ENCODE results near the gene PLAC8L1.

The PLAC8L1 gene

DNA sequence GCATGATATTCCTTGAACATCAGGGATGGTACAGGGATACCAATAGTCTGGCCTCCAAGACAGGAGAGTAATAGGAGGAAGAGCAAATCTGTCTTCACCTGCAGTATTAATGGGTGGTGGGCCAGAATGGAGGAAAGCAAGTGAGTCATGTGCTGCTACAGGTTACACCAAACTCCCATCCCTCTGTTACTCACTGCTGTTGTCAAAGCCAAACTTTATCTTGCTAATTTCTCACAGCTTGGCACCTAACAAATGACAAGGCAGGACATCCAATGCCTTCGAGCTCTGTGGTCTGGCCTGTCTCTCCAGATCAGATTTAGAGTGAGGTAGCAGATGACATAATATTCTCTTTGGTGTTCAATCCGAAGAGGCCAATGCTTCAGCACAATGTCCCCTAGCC lies 26.8 kb downstream of the PLAC8L1 start:
- no peak for DNase-seq

DNA sequence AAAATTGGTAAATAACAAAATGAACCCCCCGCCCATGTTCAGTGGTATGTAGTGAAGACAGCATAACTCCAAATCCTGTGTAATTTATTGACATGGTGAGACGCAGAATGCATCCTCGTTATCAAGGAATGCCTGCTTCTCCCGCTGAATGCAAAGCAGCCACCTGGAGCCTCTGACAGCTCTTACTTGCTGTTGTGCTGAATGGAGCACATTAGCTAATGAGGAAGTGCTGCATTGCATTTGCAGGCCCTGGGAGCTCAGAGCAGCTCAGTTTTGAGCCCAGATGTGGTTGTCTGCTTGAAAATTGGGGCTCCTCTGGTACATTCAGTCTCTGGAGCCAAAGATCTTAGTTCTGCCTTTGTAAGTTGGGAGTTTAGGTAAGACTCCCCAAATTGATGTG lies 28.9 kb downstream of the PLAC8L1 start:
- DNase-seq = no peak

DNA sequence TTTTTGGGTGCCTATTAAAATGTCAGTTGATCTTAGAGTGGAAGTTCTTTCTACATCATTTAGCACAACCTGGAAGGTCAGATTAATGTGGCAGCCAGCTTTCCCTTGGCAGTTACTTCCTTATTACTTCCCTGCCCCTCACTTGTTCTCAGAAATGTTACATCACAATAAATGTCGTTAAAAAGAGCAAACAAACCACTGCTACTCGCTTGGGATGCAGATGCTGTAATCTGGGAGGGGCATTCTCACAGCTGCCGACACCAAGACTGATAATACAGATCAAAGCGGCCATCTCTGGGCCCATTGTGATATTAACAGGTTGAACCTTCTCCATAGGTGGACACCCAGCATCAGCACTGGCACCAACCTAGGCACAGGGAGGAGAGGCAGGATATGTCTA lies 29.3 kb downstream of the PLAC8L1 start:
- DNase-seq = no peak

DNA sequence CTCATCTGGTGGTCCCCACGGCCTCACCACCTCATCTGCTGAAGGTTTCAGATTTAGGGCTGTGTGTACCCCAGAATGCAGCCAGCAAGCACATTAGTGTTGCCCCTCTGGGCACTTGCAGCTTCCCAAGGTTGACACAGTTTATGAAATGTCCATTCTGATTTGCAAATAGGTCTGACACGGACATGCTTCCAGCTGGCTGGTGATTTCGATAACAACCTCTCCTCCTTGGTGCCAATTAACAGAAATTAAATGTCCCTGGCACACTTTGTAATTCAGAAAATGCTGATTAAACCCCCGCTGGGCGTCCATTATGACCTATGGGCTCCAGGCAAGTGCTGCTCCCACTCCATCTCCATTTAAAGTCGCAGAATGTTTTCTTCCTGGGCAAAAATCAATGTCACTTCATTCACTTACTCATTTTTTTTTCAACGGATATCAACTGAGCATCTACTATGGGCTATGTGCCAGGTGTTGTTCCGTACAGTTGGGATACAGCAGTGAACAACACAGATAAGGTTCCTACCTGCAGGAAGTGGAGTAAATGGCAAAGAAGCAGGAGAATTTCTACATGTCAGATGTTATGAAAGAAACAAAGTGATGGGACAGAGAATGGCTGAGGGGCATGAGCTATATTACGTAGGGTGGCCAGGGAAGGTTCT lies 32.0 kb downstream of the PLAC8L1 start:
- DNase-seq = no peak

DNA sequence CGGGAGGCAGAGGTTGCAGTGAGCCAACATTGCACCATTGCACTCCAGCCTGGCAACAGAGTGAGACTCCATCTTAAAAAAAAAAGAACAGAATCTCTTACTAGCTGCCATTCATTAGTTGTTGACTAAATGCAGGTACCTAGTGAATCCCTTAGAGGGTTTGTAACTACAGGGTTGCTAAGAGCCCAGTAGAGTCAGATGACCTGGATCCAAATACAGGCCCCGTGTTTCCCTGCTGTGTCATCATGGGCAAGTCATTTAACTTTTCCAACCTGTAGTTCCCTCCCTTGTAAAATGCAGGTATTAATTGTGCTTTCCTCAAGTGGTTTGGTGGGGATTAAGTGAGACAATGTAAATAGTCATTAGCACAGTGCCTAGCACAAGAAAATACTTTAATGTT lies 32.8 kb downstream of the PLAC8L1 start:
- no peak for DNase-seq

DNA sequence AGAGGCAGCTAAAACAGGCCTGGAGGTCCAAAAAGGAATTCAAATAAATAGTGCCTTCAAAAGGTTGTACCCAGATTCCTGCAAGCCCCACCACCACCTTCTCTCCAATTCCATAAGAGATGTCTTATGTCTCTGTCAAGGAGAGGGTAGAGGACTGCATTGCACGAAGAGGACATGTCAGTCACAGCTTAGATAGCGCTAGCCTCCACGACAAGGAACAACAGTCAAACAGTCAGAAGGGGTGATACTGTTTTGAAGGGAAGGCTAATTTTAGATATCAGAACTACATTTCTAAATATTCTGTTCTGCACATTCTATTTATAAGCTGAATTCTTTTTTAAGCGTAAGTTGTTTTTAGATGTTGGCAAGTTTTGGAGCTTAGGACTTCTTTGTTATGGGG lies 34.2 kb downstream of the PLAC8L1 start:
- DNase-seq = no peak

DNA sequence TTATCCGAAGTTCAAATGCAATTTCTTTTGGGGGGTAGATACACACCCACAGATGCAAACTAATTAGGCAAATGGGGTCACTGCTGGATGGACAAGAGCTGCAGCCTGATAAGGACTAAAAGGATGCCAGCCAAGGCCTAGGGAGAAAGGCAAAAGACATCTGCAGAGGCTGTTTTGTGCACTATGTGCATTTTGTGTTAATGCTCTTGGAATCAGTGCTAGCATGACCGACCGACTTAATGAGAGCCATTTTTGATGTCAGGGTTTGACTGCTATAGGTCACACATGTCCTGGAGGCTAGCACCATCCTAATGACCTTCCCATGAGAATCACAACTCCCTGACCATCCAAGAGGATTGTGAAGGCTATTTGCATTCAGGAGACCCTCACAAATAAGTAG lies 34.6 kb downstream of the PLAC8L1 start:
- no peak for DNase-seq

DNA sequence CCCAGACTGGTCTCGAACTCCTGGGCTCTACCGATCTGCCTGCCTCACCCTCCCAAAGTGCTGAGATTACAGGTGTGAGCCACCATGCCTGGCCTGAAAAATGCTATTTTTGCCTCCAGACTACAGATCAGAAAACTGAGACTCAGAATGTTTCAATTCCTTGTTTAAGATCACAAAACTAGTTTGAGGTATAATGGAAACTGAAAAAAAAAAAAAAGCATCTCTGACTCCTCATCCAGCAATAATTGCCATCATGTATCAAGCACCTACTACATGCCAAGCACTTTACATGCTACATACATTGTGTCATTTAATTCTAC lies 35.6 kb downstream of the PLAC8L1 start:
- DNase-seq = no peak

DNA sequence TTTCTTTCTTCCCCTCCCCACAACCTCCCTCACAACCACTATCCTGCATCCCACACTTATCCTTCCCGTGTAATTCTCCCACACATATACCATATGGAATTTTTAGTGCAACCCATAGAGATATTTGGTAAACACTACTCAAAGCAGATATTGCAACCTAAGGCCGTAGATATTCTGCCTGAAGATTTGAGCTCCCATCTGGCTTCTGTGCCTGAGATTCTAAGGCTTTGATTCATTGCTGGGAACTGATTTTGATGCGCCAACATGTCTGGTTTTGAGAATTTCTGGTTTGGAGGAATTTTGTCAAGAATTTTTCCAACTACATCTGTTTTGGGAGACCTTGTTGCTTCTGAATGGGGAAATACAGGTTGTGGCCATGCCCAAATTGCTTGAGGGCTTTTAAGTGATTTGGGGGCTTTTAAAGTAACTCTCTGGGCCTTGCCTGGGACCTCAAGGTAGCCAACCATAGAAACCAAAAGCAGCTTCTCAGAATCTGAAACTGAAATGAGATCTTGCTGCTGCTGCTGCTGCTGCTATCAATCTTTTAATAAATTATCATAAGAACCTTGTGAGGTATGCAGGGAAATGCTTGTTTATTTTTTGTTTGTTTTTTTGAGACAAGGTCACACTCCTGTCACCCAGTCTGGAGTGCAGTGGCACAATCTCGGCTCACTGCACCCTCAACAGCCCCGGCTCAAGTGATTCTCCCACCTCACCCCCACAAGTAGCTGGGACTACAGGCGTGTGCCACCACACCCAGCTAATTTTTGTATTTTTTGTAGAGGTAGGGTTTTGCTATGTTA lies 36.2 kb downstream of the PLAC8L1 start:
- DNase-seq = no peak

DNA sequence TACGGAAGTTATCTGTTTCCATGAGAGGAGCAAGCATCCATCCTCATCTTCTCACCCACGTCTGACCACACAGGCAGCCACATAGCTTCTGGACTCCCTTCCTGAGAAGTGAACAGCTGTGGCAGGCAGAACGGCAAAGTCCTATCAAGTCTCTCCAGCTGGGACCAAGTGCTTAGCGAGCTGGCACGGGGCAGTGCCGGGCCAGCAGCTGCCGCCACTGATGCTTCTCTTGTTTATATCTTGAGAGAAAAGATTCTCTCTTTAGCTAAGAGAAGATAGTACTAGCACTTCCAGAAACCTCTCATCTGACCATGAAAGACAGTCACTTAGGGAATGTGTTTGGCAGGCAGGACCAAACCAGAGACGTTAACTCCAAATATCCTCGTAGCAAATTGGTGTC lies 37.2 kb downstream of the PLAC8L1 start:
- no peak for DNase-seq

DNA sequence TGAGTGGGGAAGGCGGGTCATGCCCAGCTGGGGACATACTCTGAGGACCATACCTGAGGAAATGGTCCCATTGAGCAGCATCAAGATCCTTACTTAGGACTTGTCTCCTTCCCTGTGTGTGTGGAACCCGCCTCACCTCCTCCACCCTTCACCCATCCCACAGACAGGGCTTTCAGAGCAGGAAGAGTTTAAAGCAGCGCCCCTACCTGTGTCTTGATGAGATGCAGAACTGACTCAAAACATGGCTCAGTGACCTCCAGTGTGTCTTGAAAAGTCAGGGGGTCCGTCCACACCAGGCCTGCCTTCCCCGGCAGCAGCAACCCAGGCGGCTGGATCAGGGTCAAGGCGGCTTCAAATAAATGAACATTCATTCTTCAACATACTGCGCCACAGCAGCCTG lies 38.4 kb downstream of the PLAC8L1 start:
- no peak for DNase-seq

DNA sequence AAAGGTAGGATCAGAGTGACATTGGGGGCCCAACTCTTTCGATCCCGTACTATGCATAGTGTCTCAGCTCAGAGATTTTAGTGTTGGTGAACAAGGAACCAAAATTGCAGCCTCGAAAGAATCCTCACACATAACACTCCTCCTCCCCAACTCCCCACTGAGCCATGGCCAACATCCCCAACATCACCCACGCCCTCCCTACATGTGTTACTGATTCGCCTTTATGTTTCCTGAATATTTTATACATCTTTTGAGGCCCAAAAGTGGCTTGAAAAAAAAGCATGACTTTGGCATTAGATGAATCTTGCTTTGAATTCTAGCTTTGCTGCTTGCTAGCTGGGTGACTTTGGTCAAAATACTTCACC lies 45.2 kb downstream of the PLAC8L1 start:
- no peak for DNase-seq

DNA sequence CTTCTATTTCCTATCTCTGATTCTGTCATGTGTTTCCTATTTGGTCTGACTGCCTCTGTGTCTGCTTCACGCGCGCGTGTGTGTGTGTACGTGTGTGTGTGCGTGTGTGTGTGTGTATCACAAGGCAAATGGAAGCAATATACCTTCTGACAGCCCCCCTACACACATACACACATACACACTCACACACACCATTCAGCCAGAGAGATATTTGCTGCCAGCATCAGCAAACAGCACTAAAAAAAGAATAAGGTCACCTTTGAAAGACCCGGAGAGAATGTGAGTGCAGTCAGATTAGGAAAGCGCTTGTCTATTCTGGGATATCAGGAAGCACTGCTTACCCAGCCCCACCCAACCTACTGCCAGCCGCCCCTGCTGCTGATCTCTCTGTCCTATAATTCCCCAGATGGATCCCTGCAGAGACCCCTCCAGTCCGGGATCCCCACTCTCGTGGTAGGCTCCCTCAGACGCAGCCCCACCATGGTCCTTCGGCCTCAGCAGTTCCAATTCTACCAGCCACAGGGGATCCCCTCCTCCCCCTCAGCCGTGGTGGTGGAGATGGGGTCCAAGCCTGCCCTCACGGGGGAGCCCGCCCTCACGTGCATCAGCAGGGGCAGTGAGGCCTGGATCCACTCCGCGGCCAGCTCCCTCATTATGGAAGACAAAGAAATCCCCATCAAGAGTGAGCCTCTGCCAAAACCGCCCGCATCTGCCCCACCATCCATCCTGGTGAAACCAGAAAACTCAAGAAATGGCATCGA lies 45.7 kb downstream of the PLAC8L1 start:
- no peak for DNase-seq

DNA sequence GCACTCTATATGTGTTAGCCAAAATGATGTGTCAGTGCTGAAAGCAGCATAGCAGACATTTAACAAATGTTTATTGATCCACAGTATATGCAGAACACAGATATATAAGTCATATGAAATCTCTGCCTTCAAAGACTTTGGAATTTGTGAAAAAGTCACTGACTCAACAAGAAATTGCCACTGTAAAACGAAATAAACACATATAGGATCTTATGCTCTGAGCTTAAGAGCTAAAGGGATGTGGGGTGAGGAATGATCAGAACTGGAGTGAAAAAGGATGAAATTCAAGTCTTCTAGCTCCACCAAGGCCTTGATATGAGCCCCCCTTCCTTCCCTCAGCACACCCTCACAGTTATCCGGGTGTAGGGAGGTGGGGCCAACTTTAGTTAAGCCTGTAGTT lies 49.9 kb downstream of the PLAC8L1 start:
- DNase-seq = no peak

DNA sequence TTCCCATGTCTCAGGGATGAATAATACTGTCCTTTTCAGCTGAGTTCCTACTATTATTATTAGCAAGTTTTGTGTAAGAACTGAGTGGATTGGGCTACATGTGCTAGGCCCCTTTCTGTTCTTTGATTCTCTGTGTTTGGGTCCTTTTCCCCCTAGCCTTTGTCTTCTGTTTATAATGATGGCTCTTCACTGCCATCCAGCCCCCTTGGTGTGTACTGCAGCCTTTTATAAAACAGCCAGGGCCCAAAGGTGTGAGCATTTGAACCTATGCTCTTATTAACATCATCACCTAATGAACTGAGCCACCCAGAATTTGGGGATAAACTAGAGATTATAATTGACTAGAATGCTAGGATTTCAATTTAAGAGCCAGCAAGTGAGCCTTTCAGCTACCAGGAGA lies 52.6 kb downstream of the PLAC8L1 start:
- no peak for DNase-seq

DNA sequence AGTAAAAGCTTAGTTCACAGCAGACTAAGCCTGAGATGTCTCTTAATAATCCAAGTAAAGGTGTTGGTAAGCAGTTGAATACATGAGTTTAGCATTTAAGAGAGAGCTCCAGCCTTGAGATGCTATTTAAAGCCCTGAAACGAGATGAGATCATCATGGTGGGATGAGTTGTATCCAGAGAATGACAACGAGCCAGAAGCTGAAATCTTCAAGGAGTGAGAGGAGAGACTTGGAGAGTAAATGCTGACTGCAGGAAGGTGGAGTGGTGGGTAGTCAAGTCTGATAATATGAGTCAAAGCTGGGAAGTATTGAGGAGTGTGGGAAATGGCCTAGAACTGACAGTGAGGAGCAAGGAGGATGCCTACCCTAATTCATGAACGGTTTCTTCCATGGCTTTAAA lies 53.7 kb downstream of the PLAC8L1 start:
- DNase-seq = no peak

DNA sequence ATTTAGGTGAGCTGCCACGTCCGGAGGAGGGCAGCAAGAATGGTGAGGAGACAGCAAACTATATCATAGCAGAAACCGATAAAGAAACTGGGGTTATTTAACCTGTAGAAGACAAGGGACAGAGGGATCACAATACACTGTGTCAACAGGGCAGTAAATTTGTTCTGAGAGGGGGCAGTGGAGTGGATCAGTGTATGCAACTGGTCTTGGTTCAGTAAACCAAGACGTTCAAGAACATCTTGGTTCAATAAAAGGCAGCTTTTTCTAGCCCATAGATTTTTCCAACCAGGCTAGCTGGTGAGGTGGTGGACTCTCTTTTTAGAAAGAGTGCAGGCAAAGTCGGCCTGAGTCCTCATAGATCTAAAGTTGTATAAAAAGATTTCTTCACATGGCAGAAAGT lies 55.3 kb downstream of the PLAC8L1 start:
- DNase-seq = no peak

DNA sequence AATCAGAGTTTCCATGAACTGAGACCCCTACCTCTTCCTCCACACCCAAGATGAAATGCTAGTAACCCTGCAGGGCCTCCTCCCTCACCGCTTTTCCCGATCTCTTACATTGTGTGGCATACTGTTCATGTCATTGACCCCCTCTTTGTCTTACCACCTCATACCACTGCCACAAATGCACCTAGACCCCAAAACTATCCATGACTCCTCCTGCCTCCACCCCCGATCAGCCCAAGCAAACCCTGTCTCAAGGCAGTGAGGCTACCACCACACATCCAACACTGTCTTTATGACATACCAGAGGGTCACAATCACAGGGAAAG lies 55.7 kb downstream of the PLAC8L1 start:
- DNase-seq = no peak

DNA sequence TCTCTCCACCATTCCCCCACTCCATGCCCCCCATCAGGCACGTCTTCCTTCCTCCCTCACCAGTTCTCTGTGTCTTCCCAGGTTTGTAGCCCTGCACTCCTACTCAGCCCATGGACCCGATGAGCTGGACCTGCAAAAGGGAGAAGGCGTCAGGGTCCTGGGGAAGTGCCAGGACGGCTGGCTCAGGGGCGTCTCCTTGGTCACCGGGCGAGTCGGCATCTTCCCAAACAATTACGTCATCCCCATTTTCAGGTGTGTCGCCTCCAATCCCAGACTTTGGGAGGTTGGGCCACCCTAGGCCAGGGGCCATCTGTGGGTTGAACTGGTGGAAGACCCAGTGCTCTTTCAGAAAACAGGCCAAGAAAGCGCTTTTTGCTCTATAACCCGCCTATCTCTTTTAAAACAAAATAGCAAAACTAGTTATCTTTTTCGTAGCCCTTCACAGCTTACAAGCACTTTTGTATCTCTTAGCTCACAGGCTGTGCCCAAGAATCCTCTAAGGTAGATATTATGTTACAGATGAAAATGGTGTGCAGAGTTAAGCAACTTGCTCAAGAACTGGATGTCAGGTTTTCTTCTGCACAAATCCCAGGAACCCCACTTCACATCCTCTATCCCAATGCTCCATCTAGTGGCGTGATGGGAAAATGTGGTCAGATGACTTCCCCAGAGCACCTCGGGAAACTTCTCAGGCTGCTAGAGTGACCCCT lies 56.2 kb downstream of the PLAC8L1 start:
- no peak for DNase-seq

DNA sequence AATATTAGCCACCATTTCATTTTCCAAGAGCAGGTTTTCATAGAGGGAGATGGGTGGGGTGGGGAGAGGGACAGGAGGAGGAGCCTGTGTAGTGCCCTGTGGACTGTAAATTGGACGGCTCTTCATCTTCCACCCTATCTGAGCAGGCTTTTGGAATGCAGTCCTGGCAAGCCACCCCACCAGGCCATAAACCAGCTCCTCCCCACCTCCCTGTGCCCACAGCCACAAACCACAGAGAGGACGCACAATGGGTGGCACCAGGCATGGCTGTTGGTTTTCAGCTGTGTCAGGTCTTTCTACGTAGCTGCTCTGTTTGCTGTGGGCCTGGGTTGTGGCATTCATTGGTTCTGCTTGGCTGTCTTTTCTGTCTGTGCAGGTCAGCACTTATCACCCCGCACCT lies 58.0 kb downstream of the PLAC8L1 start:
- no peak for DNase-seq

DNA sequence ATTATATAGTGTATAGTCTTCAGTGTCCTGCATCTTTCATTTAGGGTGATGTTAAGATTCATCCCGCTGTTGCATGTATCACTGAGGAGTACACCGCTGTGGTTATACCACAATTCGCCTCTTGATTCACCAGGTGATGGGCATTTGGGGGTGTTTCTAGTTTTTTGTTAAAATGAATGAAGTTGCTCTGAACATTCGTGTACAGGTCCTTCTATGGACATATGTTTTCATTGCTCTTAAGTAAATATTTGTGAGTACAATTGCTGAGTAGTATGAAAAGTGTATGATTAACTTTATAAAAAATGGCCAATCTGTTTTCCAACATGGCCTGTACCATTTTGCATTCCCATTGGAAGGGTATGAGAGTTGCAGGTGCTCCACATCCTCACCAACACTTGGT lies 61.7 kb downstream of the PLAC8L1 start:
- DNase-seq = no peak

DNA sequence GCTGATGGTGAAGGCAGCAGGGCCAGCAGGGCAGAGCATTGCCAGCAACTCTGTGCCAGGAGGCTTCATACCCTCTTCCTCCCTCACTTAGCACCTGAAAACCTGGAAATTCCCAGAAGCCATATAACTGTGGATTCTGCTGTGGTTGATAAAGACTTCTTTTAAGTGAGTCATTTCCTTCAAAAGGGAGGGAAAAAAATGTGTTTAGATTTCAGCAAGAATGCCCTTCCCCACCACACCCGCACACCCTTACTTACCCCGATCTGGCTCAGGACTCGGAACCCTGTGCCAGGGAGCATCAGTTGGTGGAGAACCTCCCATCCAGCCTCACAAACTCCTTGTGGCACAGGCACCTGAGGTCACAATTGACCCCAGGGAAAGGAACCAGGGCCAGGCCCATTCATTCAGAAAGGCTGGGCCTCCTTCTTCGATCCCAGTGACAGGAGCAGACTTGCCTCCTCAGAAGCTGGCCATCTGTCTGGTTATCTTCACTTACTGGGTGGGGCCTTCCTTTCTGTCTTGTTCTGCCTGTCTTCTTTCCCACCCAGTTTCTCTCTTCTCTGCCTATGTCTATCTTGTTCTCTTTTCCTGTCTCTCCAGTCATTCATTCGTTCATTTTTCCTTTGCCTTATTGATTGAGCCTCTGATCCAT lies 62.6 kb downstream of the PLAC8L1 start:
- no peak for DNase-seq

DNA sequence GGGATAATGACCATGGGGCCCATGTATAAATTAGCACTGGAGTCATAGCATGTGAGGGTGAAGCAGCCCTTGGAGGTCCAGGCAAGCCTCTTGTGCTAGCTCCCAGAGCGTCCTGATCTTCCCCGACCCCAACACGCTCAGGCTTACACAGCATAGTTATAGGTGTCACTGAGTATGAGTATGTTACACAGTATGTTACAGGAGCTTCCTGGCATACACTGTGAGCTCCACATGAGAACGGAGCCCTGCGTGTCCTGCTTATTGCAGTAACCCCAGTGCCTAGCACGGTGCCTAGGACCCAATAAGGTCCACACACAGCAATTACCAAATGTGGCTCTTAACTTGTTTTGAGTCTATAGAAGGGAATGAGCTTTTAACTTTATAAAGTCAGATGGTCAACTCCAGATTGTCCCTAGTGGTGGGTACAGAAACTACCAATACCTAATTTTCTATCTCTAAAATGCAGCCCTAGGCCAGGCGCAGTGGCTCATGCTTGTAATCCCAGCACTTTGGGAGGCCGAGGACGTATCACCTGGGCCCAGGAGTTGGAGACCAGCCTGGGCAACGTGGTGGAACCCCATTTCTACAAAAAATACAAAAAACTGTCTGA lies 64.1 kb downstream of the PLAC8L1 start:
- DNase-seq = no peak

Measured in activated CD4-positive, CD25-positive, alpha-beta regulatory T cell treated with anti-CD3 and anti-CD28 coated beads, Interleukin-2, amount 50 U/mL, for 72 hours (primary cell).